Heart left ventricle (tissue), 16 donors: ENCODE results near the gene SHLD1. TPM values are rescaled to one million over a fixed set of nuclear protein-coding genes. Genes with fewer than 3 reads are reported as not detected.

ENCODE experiments used
- ATAC-seq, 4 donors: fragments of 200-7000 bp; cut with Tn5 transposase; one replicate each; pipeline ENCODE4 v1.9.1; 2020 to 2022; ENCODE audit warnings: moderate library complexity in 4 of 4, mild to moderate bottlenecking in 3 of 4, moderate number of reproducible peaks in 1 of 4
- DNase-seq, 5 donors: peaks; one replicate each; pipeline ENCODE4 v3.0.0-alpha.2; 2020
- H3K27ac ChIP-seq, 12 donors: fragments of 200-600 bp; sonication (generic) in 4 of 12; one replicate each; pipeline versions ENCODE4 v1.5.0 to v1.8.0; 2016 to 2022; ENCODE audit warnings: mild to moderate bottlenecking in 2 of 12
- H3K27me3 ChIP-seq, 9 donors: fragments of 200-600 bp; sonication (generic) in 2 of 9; one replicate each; pipeline versions ENCODE4 v1.5.1 to v1.8.0; 2016 to 2022; ENCODE audit warnings: mild to moderate bottlenecking in 3 of 9
- H3K36me3 ChIP-seq, 9 donors: fragments of 200-600 bp; sonication (generic) in 2 of 9; one replicate each; pipeline versions ENCODE4 v1.5.0 to v1.8.0; 2018 to 2022; ENCODE audit warnings: mild to moderate bottlenecking in 2 of 9
- H3K4me1 ChIP-seq, 12 donors: fragments of 200-600 bp; sonication (generic) in 4 of 12; one replicate each; pipeline versions ENCODE4 v1.5.0 to v1.8.0; 2016 to 2022; ENCODE audit warnings: mild to moderate bottlenecking in 3 of 12
- H3K4me3 ChIP-seq, 12 donors: fragments of 200-600 bp; sonication (generic) in 4 of 12; one replicate each; pipeline versions ENCODE4 v1.5.0 to v1.8.0; 2017 to 2022; ENCODE audit warnings: mild to moderate bottlenecking in 9 of 12, moderate library complexity in 4 of 12
- H3K9me3 ChIP-seq, 12 donors: fragments of 200-600 bp; sonication (generic) in 4 of 12; one replicate each; pipeline versions ENCODE4 v1.5.0 to v1.8.0; 2016 to 2022; ENCODE audit warnings: mild to moderate bottlenecking in 1 of 12
- POLR2A ChIP-seq, 2 donors: fragments of 450-650 bp; IDR thresholded peaks; one replicate each; pipeline ENCODE4 v1.6.1; 2017; ENCODE audit warnings: antibody characterized with exemption in 2 of 2, mild to moderate bottlenecking in 2 of 2, moderate library complexity in 2 of 2
- WGBS, 4 donors: extraction: QIAGEN DNeasy Blood & Tissue Kit in 2 of 4; methylation state at CpG; one replicate each; pipeline versions ENCODE4 v1.1.5 to v1.1.7; 2013 to 2018; 5-methylcytosine and 5-hydroxymethylcytosine counted together
- intact Hi-C, 10 donors: fragments of 100-400 bp; cut with DNase I; formaldehyde crosslinking; loops; one replicate each; pipeline versions ENCODE4 v1.11.1 to v1.14.2; 2022
- polyA plus RNA-seq, 2 donors: library from polyadenylated mRNA; stranded (reverse); fragments of 200-250 nt; gene quantifications; one replicate each; pipeline ENCODE4 v1.2.3, GENCODE V29; 2013
- total RNA-seq, 9 donors: library from RNA; depleted of rRNA in 2 of 9; stranded (reverse); fragments of >200 nt in 2 of 9; fragmentation: NEBNext Ultra II Directional in 3 of 9; extraction: Animal tissue kit (Norgen Biotek cat#: 25700) in 3 of 9; gene quantifications; one replicate each; pipeline versions ENCODE4 v1.1.0 to v1.2.4, GENCODE V29; 2016 to 2023
- TF ChIP-seq, protein P1 (sequence below), 12 donors: fragments of 200-600 bp; sonication (generic) in 4 of 12; IDR thresholded peaks; one replicate each; pipeline versions ENCODE4 v1.5.0 to v1.8.0; 2018 to 2022; ENCODE audit warnings: antibody characterized with exemption in 12 of 12, mild to moderate bottlenecking in 5 of 12
- donor health status: ischemic (EF 13 %, LVEDD 7.1; RV severe dilation, severe dysfunction).
- donor health status: healthy with polysubstance abuse.
- donor health status: DM: no; HTN: yes; CAD: no.
- donor health status: DM: no; HTN: no; CAD: no.
- donor health status: ischemic (EF 25% LVEDD 6.9; RV normal size, moderate dysfunction).
- donor health status: ischemic (EF 25% LVEDD 5.7; RV mildly dilated, moderate dysfunction).
- donor health status: healthy.
- donor health status: DM: yes; HTN: yes; CAD: no.
- donor health status: ischemic (EF 35%, LVEDD 5.7; RV mildly dilated, moderate dysfunction).
- donor health status: nonischemic (EF 11% LVEDD 7.7; RV severe dilation, severe dysfunction).
- donor health status: DM: yes; HTN: yes; CAD: no.
- donor health status: PGD.
- donor health status: ischemic (EF 29% LVEDD 5.4; RV normal size, mild dysfunction).
- donor health status: nonischemic (EF 23%, LVEDD 6.1; RV moderate dilation, normal function).

The SHLD1 gene
- total and polyA plus RNA-seq, 11 donors: 0.94 to 7.1 (median 5.6) TPM

GRCh38 chr20:5741089-5741488 lies 9.1 kb upstream of the SHLD1 start:
- no peak overlapping the region for H3K4me3 ChIP-seq
- no peaks in the 10 kb centered on the region for H3K9me3 ChIP-seq
- H3K27ac ChIP-seq: no peak overlapping the region
- no peaks in the 10 kb centered on the region for H3K36me3 ChIP-seq
- H3K27me3 ChIP-seq: no peaks in the 10 kb centered on the region
- TF ChIP-seq, protein P1, sequence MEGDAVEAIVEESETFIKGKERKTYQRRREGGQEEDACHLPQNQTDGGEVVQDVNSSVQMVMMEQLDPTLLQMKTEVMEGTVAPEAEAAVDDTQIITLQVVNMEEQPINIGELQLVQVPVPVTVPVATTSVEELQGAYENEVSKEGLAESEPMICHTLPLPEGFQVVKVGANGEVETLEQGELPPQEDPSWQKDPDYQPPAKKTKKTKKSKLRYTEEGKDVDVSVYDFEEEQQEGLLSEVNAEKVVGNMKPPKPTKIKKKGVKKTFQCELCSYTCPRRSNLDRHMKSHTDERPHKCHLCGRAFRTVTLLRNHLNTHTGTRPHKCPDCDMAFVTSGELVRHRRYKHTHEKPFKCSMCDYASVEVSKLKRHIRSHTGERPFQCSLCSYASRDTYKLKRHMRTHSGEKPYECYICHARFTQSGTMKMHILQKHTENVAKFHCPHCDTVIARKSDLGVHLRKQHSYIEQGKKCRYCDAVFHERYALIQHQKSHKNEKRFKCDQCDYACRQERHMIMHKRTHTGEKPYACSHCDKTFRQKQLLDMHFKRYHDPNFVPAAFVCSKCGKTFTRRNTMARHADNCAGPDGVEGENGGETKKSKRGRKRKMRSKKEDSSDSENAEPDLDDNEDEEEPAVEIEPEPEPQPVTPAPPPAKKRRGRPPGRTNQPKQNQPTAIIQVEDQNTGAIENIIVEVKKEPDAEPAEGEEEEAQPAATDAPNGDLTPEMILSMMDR (IDR thresholded peaks at IDR 0.05): no peak
- TF ChIP-seq POLR2A (IDR thresholded peaks at IDR 0.05): no peak
- no peak for ATAC-seq
- intact Hi-C loops: no loop called here
- H3K4me1 ChIP-seq: peaks cover 0 to 21% (median 0%) of the 10 kb centered on the region in 12 donors
- 57 to 77% (median 59%) methylated on average over 2 of the region's 2 CpGs for WGBS, 4 donors
- DNase-seq: no peak

- no peaks in the 10 kb centered on the region for H3K27me3 ChIP-seq
- H3K9me3 ChIP-seq: no peaks in the 10 kb centered on the region
- peaks cover 0 to 12% (median 0%) of the 10 kb centered on the region in 12 donors for H3K4me1 ChIP-seq
- DNase-seq: no peak
- no peak for ATAC-seq
- no peak overlapping the region for H3K4me3 ChIP-seq
- no peaks in the 10 kb centered on the region for H3K36me3 ChIP-seq
- WGBS, 4 donors: 85 to 94% (median 89%) methylated on average over 2 of the region's 2 CpGs
- no peak overlapping the region for H3K27ac ChIP-seq
- intact Hi-C loops: no loop called here
- TF ChIP-seq POLR2A (IDR thresholded peaks at IDR 0.05): no peak
- TF ChIP-seq, protein P1 (IDR thresholded peaks at IDR 0.05): no peak
Observed at GRCh38 chr20:5742041-5742440, 8.2 kb upstream of the SHLD1 start.

- no peak for DNase-seq
- TF ChIP-seq, protein P1 (IDR thresholded peaks at IDR 0.05): no peak
- TF ChIP-seq POLR2A (IDR thresholded peaks at IDR 0.05): no peak
- H3K27me3 ChIP-seq: no peaks in the 10 kb centered on the region
- H3K27ac ChIP-seq: no peak overlapping the region
- no peaks in the 10 kb centered on the region for H3K36me3 ChIP-seq
- no peak for ATAC-seq
- peaks cover 0 to 5% (median 0%) of the 10 kb centered on the region in 12 donors for H3K4me1 ChIP-seq
- WGBS, 4 donors: 59 to 66% (median 62%) methylated on average over 8 of the region's 8 CpGs
- H3K9me3 ChIP-seq: no peaks in the 10 kb centered on the region
- H3K4me3 ChIP-seq: no peak overlapping the region
- intact Hi-C loops: no loop called here
Observed at GRCh38 chr20:5745416-5746030, 4.7 kb upstream of the SHLD1 start.

GRCh38 chr20:5746064-5746463 lies 4.1 kb upstream of the SHLD1 start:
- Histone ChIP-seq H3K9me3 (no peaks in the 10 kb centered on the region), H3K27ac (no peak overlapping the region), H3K27me3 (no peaks in the 10 kb centered on the region), H3K36me3 (no peaks in the 10 kb centered on the region), H3K4me1 (peaks cover 0 to 7% (median under 1%) of the 10 kb centered on the region in 12 donors), H3K4me3 (no peak overlapping the region)
- DNase-seq: no peak
- intact Hi-C loops: no loop called here
- TF ChIP-seq POLR2A (IDR thresholded peaks at IDR 0.05): no peak
- TF ChIP-seq, protein P1 (IDR thresholded peaks at IDR 0.05): no peak
- no peak for ATAC-seq
- 75 to 79% (median 78%) methylated on average over 1 of the region's 1 CpG for WGBS, 4 donors
